Ectodermal cell (in vitro differentiated cells): ENCODE data around the gene MTX2.
"Not testable (repeated sequence)": the region's sequence is repeated elsewhere in the genome, so short reads cannot be mapped to it uniquely, and the experiment has no call there.

ENCODE experiments used
- H3K27ac ChIP-seq: 2 replicates; pipeline ENCODE4 v1.7.0; 2013; ENCODE audit warnings: mild to moderate bottlenecking, low read depth, low read length; ENCODE audit not compliant: insufficient read depth, poor library complexity, severe bottlenecking
- H3K27me3 ChIP-seq: 2 replicates; pipeline ENCODE4 v1.7.0; 2013; ENCODE audit warnings: mild to moderate bottlenecking, low read length; ENCODE audit not compliant: insufficient read depth, control insufficient read depth, poor library complexity, severe bottlenecking
- H3K36me3 ChIP-seq: one replicate; pipeline ENCODE4 v1.7.0; 2013; ENCODE audit warnings: low read length; ENCODE audit not compliant: control insufficient read depth, insufficient read depth
- H3K4me1 ChIP-seq: one replicate; pipeline ENCODE4 v1.7.0; 2013; ENCODE audit warnings: low read length; ENCODE audit not compliant: control insufficient read depth, insufficient read depth
- H3K4me3 ChIP-seq: 2 replicates; pipeline ENCODE4 v1.7.0; 2013; ENCODE audit warnings: low read depth, low read length, control low read depth; ENCODE audit not compliant: insufficient read depth
- H3K9me3 ChIP-seq: 2 replicates; pipeline ENCODE4 v1.7.0; 2013; ENCODE audit warnings: mild to moderate bottlenecking, low read length, moderate library complexity; ENCODE audit not compliant: control insufficient read depth
- WGBS, 2 experiments: methylation state at CpG; one replicate each; pipeline ENCODE4 v1.1.7; 2013; ENCODE audit warnings: missing lambda C conversion rate in 2 of 2; 5-methylcytosine and 5-hydroxymethylcytosine counted together

MTX2 gene

GRCh38 chr2:176284461-176285049 is 15.3 kb downstream of the MTX2 start:
- no peaks in the 10 kb centered on the region for H3K9me3 ChIP-seq
- no peak overlapping the region for H3K4me3 ChIP-seq
- no peaks in the 10 kb centered on the region for H3K4me1 ChIP-seq
- H3K27ac ChIP-seq = no peak overlapping the region
- no peaks in the 10 kb centered on the region for H3K27me3 ChIP-seq
- WGBS, 2 experiments = 100% methylated on average over 1 of the region's 1 CpG; no CpG with 5 or more reads in 1 of the 2 experiments
- no peaks in the 10 kb centered on the region for H3K36me3 ChIP-seq

GRCh38 chr2:176285321-176285720 is 16.1 kb downstream of the MTX2 start:
- Histone ChIP-seq H3K9me3 (no peaks in the 10 kb centered on the region), H3K4me1 (no peaks in the 10 kb centered on the region), H3K36me3 (no peaks in the 10 kb centered on the region), H3K27ac (no peak overlapping the region), H3K27me3 (no peaks in the 10 kb centered on the region), H3K4me3 (no peak overlapping the region)

GRCh38 chr2:176291335-176291734 is 22.1 kb downstream of the MTX2 start:
- Histone ChIP-seq H3K9me3 (no peaks in the 10 kb centered on the region), H3K4me1 (no peaks in the 10 kb centered on the region), H3K4me3 (no peak overlapping the region), H3K36me3 (no peaks in the 10 kb centered on the region), H3K27me3 (no peaks in the 10 kb centered on the region), H3K27ac (no peak overlapping the region)
- WGBS, 2 experiments = 91 to 96% methylated on average over 4 of the region's 4 CpGs

GRCh38 chr2:176291809-176292283 is 22.6 kb downstream of the MTX2 start:
- Histone ChIP-seq H3K27me3 (no peaks in the 10 kb centered on the region), H3K9me3 (no peaks in the 10 kb centered on the region), H3K36me3 (no peaks in the 10 kb centered on the region), H3K4me3 (no peak overlapping the region), H3K4me1 (no peaks in the 10 kb centered on the region), H3K27ac (no peak overlapping the region)

GRCh38 chr2:176292608-176293007 is 23.4 kb downstream of the MTX2 start:
- WGBS, 2 experiments = 88 to 89% methylated on average over 1 to 2 of the region's 2 CpGs
- H3K27me3 ChIP-seq = no peaks in the 10 kb centered on the region
- H3K36me3 ChIP-seq = no peaks in the 10 kb centered on the region
- H3K9me3 ChIP-seq = no peaks in the 10 kb centered on the region
- no peak overlapping the region for H3K27ac ChIP-seq
- H3K4me1 ChIP-seq = no peaks in the 10 kb centered on the region
- no peak overlapping the region for H3K4me3 ChIP-seq

- Histone ChIP-seq H3K4me3 (no peak overlapping the region), H3K27me3 (no peaks in the 10 kb centered on the region), H3K4me1 (no peaks in the 10 kb centered on the region), H3K27ac (no peak overlapping the region), H3K36me3 (no peaks in the 10 kb centered on the region), H3K9me3 (no peaks in the 10 kb centered on the region)
- WGBS, 2 experiments = 77 to 78% methylated on average over 3 of the region's 3 CpGs
Measured at GRCh38 chr2:176293334-176293733, 24.1 kb downstream of the MTX2 start.

GRCh38 chr2:176297067-176297466 is 27.8 kb downstream of the MTX2 start:
- H3K36me3 ChIP-seq = no peaks in the 10 kb centered on the region
- WGBS, 2 experiments = 94 to 100% methylated on average over 3 of the region's 3 CpGs
- H3K9me3 ChIP-seq = no peaks in the 10 kb centered on the region
- no peak overlapping the region for H3K27ac ChIP-seq
- H3K4me1 ChIP-seq = no peaks in the 10 kb centered on the region
- no peaks in the 10 kb centered on the region for H3K27me3 ChIP-seq
- H3K4me3 ChIP-seq = no peak overlapping the region

GRCh38 chr2:176297737-176298136 is 28.5 kb downstream of the MTX2 start:
- H3K9me3 ChIP-seq = no peaks in the 10 kb centered on the region
- no peaks in the 10 kb centered on the region for H3K4me1 ChIP-seq
- no CpG with 5 or more reads among the region's 1 CpG for WGBS, 2 experiments
- H3K27ac ChIP-seq = no peak overlapping the region
- H3K36me3 ChIP-seq = no peaks in the 10 kb centered on the region
- H3K4me3 ChIP-seq = no peak overlapping the region
- no peaks in the 10 kb centered on the region for H3K27me3 ChIP-seq

GRCh38 chr2:176306020-176306419 is 36.8 kb downstream of the MTX2 start:
- H3K36me3 ChIP-seq, H3K27me3 ChIP-seq, H3K4me1 ChIP-seq, H3K27ac ChIP-seq, H3K9me3 ChIP-seq, H3K4me3 ChIP-seq: not testable (repeated sequence)
- WGBS, 2 experiments = 85% methylated on average over 1 of the region's 1 CpG; no CpG with 5 or more reads in 1 of the 2 experiments

- no peaks in the 10 kb centered on the region for H3K27me3 ChIP-seq
- no peak overlapping the region for H3K27ac ChIP-seq
- no peaks in the 10 kb centered on the region for H3K9me3 ChIP-seq
- H3K4me3 ChIP-seq = no peak overlapping the region
- no peaks in the 10 kb centered on the region for H3K4me1 ChIP-seq
- peaks cover 6% of the 10 kb centered on the region for H3K36me3 ChIP-seq
Measured at GRCh38 chr2:176317199-176317598, 48.0 kb downstream of the MTX2 start.

GRCh38 chr2:176317623-176318065 is 48.4 kb downstream of the MTX2 start:
- Histone ChIP-seq H3K27ac (no peak overlapping the region), H3K27me3 (no peaks in the 10 kb centered on the region), H3K36me3 (peaks cover 6% of the 10 kb centered on the region), H3K9me3 (no peaks in the 10 kb centered on the region), H3K4me3 (no peak overlapping the region), H3K4me1 (no peaks in the 10 kb centered on the region)
- 79 to 86% methylated on average over 1 of the region's 1 CpG for WGBS, 2 experiments
